GM21825 (cell line): ENCODE measurements around the gene CAMTA1.
"Not testable (repeated sequence)": the region's sequence is repeated elsewhere in the genome, so short reads cannot be mapped to it uniquely, and the experiment has no call there.

ENCODE experiments used
- ATAC-seq: cut with Tn5 transposase; IDR thresholded peaks from one replicate; pipeline ENCODE4 v1.9.1; 2021; ENCODE audit warnings: mild to moderate bottlenecking, moderate library complexity; ENCODE audit not compliant: unreplicated experiment

The CAMTA1 gene

GRCh38 chr1:7373876-7374562 lies 588.8 kb downstream of the CAMTA1 start:
- no peak for ATAC-seq

GRCh38 chr1:7374563-7375160 lies 589.4 kb downstream of the CAMTA1 start:
- ATAC-seq, result no peak

GRCh38 chr1:7375329-7375728 lies 590.1 kb downstream of the CAMTA1 start:
- ATAC-seq, result no peak

- ATAC-seq, result no peak
Measured at GRCh38 chr1:7375781-7376660, 590.8 kb downstream of the CAMTA1 start.

- no peak for ATAC-seq
Measured at GRCh38 chr1:7376676-7377075, 591.4 kb downstream of the CAMTA1 start.

- no peak for ATAC-seq
Measured at GRCh38 chr1:7378346-7379130, 593.3 kb downstream of the CAMTA1 start.

- no peak for ATAC-seq
Measured at GRCh38 chr1:7379441-7379971, 594.3 kb downstream of the CAMTA1 start.

GRCh38 chr1:7380068-7380467 lies 594.8 kb downstream of the CAMTA1 start:
- not testable (repeated sequence) for ATAC-seq

GRCh38 chr1:7380712-7381111 lies 595.5 kb downstream of the CAMTA1 start:
- no peak for ATAC-seq

- not testable (repeated sequence) for ATAC-seq
Measured at GRCh38 chr1:7381729-7382128, 596.5 kb downstream of the CAMTA1 start.

GRCh38 chr1:7382971-7383370 lies 597.7 kb downstream of the CAMTA1 start:
- ATAC-seq, result no peak

- ATAC-seq, result no peak
Measured at GRCh38 chr1:7383671-7384520, 598.6 kb downstream of the CAMTA1 start.

- ATAC-seq, result no peak
Measured at GRCh38 chr1:7384679-7385078, 599.4 kb downstream of the CAMTA1 start.

GRCh38 chr1:7385471-7386225 lies 600.4 kb downstream of the CAMTA1 start:
- ATAC-seq, result no peak

- no peak for ATAC-seq
Measured at GRCh38 chr1:7386226-7387052, 601.2 kb downstream of the CAMTA1 start.

- ATAC-seq, result no peak
Measured at GRCh38 chr1:7387053-7387927, 602.0 kb downstream of the CAMTA1 start.

GRCh38 chr1:7388141-7388487 lies 602.9 kb downstream of the CAMTA1 start:
- no peak for ATAC-seq
